Colon (tissue), 2 donors: ENCODE results near the gene TMEM170A.
"Not testable (repeated sequence)": the region's sequence is repeated elsewhere in the genome, so short reads cannot be mapped to it uniquely, and the experiment has no call there.

ENCODE experiments used
- FAIRE-seq: peaks from 2 replicates; lab custom pipeline; 2012; peaks lifted over from hg19 to GRCh38; lab: Jason Lieb, UNC
- donor health status: control.
- donor health status: control.

TMEM170A gene

GRCh38 chr16:75464122-75464918 lies at the start of gene TMEM170A:
Gene TMEM170A, minus strand, starts transcription at chr16:75464689. Its CDS starts 89 bp downstream, at chr16:75464600.
- FAIRE-seq, result no peak

DNA sequence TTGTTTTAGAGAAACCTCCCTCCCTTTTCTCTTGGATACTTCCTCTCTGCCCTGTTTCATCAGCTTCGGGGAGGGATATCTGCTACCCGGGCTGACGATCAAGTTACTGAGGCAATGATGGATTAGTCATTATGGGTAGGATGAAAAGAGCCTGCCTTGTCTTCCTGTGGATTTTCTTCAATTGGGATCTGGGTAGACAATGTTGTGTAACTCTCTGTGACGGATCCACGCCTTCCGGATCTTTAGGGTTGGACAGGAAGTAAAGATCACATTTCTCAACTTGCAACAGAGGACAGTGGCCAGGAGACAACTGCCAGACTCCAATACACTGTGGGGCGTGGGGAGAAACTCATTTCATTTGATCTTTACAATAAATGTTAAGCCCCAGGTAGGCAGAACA lies 42.1 kb upstream of the TMEM170A start:
- no peak for FAIRE-seq

- no peak for FAIRE-seq
Observed at GRCh38 chr16:75506107-75506506, 41.6 kb upstream of the TMEM170A start.

GRCh38 chr16:75503801-75504200 lies 39.3 kb upstream of the TMEM170A start:
- FAIRE-seq, result no peak

- no peak for FAIRE-seq
Observed at GRCh38 chr16:75502916-75503605, 38.6 kb upstream of the TMEM170A start.

DNA sequence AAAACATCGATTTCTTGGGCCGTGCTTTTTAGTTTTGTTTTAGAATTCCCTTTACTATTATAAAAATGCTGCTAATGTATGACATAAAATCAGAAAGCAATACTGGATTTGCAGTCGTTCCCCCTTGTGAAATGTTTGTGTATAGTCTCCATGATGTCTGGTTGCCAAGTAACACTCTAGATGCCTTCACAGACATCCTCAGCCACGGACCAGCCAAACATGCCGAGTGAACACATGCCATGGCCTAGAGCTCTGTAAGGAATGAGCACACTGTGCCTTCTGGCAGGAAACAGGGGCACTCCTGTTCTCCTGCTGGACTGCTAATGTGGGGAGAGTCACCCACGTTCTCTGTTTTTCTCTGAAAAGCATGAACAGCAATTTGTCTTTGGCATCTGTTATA lies 37.3 kb upstream of the TMEM170A start:
- not testable (repeated sequence) for FAIRE-seq

DNA sequence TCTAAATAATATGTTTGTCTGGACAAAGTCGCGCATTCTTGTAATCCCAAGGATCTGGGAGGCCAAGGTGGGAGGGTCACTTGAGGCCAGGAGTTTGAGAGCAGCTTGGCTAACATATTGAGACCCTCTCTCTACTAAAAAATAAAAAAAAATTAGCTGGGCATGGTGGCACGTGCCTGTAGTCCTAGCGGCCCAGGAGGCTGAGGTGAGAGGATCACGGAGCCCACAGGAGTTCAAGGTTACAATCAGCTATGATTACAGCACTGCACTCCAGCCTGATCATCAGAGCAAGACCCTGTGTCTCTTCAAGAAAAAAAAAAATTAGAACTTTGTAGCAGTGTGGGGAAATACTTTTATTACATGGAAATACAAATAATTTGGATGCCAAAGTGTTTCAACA lies 36.9 kb upstream of the TMEM170A start:
- FAIRE-seq, result no peak

- FAIRE-seq, result not testable (repeated sequence)
Observed at GRCh38 chr16:75498605-75499322, 34.3 kb upstream of the TMEM170A start.

DNA sequence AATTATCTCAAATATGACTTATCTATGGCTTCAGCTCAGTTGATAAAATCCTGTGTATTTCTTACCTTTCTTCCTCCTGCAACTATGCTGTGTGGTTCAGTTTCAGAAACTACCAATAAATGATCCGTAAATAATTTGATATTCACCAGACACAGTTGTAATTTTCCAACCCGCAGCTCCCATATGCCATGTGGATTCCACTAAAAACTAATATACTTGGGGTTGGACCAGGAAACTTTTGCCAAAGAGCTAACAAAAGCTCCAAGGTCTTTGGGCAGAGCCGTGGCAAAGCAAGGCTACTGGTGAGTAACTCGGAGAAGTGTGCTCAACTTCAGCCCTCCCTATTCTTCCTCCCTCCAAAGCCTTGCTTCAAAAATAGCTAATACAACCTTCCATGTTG lies 33.1 kb upstream of the TMEM170A start:
- no peak for FAIRE-seq

- FAIRE-seq, result no peak
Observed at GRCh38 chr16:75495076-75495674, 30.7 kb upstream of the TMEM170A start, which contains the start of gene CHST6. Gene CHST6, minus strand, starts transcription at chr16:75495441. Its CDS starts 15,613 bp downstream, at chr16:75479828.

GRCh38 chr16:75494661-75495075 lies 30.2 kb upstream of the TMEM170A start:
- no peak for FAIRE-seq

DNA sequence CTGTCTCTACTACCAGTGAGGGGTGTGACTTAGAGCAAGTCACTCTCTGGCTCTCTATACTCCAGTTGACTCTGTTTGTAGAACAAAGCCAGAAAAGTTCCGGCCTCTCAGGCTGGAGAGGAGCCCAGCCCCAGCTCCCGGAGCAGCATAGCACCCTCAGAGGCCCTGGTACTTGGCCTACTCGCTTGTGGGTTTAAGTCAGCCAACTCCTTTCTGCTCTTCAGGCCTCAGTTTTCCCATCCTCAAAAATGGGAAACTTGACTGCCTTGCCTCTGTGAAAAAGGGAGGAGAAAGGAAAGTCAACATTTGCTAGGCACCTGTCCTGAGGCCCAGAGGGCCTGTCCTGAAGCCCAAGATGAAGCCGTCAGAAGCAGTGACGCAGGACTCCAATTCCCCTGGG lies 29.7 kb upstream of the TMEM170A start:
- no peak for FAIRE-seq

- no peak for FAIRE-seq
Observed at GRCh38 chr16:75491876-75492275, 27.4 kb upstream of the TMEM170A start.

DNA sequence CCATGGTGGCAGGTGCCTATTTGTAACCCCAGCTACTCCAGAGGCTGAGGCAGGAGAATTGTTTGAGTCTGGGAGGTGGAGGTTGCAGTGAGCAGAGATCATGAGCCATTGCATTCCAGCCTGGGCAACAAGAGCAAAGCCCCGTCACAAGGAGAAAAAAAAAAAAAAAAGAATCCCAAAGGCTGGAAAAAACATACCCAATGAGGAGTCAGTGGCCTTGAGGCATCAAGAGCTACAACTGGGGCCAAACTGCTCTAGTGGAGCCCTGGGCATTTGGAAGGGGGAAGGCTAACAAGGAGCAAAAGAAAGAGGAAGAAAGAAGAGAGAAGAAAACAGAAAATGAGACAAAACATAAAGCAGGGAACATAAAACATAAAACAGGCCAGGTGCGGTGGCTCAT lies 23.8 kb upstream of the TMEM170A start:
- no peak for FAIRE-seq

DNA sequence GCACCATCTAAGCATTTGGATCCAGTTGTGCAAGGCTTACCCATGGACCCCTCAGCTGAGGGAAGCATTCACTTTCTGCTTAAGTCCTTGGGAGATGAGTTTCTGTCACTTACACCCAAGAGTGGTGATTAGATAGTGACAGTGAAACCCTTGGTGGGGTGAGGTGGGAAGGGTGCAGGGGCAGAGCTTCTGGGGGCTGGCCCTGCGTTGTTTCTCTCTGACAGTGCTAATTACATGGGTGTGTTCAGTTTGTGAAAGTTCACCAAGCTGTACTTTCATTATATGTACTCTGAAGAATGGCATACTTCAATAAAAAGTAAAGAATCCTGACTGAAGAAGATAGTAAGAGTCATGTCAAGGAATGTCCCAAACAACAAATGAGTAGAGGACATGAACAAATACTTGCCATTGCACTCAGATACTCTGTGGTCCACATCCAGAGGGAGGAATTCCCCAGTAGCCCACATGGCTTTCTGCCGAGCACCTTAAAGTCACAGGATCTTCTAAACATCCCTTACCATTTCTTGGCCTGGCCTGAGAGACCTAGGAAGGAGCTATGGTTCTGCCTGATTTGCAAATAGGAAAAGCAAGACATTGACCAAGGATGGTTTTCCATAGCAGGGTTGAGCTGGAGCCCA lies 22.3 kb upstream of the TMEM170A start:
- no peak for FAIRE-seq

DNA sequence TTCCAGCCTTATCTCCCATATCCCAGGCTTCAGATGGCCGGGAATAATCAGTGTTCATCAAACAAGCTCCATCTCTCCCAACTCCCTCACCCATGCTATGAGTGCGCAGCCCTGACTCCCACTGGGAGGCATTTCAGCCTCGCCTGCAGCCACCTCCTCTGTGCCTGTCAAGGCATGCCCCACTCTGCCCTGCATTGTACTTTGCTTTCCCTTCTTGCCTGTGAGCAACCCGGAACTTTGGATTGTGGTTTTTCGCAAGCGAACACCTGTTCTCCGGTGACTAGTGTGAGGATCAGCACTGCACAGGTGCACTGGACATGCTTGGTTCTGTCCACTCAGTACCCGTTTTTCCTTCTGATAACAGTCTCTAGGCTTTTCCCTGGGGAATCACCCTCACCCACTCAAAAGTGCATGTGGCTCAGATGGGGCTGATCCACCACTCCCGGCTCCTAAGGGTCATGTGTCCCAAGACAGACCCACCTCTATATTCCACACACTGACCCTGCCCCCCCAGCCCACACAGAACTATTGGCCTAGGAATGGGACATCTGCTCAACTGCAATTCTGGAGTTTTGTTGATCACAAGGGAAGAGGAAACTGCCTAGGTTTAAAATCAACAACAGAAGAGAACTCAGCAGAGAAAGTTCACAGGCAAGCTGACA lies 21.7 kb upstream of the TMEM170A start:
- FAIRE-seq, result no peak

DNA sequence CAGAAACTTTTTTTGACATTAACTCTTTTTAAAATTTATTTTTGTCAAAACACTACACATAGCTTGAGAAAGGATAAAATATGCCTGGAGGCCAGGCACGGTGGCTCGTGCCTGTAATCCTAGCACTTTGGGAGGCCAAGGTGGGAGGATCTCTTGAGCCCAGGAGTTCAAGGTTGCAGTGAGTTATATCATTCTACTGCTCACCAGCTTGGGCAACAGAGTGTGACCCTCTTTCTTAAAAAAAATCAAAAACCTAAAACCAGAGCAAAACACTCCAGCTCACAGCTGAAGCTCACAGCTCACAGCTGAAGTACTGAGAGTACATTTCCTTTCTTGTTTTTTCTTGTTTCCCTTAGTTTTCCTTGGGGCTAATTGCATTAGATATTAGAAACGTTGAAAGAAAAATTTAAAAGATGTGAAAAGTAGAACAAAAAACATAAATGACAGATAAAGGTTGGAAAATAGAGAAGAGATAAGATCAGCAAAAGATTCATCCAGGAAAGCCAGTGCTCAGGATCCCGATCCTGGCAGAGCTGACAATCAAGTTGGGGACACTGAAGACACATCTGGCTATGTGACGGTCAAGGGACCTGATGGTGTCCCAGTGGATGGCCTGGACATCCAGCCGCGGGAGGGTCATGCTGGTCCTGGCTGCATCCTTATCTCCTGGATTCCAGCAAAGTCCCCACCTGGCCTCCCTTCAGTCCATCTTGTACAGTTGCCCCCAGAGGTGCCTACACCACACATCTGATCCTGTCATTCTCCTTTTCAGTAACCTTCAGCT lies 20.9 kb upstream of the TMEM170A start:
- FAIRE-seq, result no peak

DNA sequence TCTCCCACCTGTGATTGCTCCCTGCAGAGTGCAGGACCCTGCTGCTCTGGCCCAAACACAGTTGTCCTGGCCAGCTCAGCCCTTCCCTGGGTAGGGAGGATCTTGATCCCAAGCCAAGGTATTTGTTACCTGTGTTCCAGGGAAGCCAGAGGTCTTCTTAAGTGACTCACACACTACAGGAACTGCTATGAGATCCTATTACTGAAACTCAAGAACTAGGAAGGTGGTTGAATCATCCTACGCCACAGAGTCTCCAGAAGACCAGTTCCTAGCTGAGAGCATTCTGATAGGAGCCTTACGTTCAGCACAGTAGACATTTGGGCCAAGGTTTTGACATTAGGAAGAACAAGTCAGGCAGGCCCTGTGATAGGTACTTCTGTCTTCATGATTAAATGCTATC lies 18.7 kb upstream of the TMEM170A start:
- no peak for FAIRE-seq

DNA sequence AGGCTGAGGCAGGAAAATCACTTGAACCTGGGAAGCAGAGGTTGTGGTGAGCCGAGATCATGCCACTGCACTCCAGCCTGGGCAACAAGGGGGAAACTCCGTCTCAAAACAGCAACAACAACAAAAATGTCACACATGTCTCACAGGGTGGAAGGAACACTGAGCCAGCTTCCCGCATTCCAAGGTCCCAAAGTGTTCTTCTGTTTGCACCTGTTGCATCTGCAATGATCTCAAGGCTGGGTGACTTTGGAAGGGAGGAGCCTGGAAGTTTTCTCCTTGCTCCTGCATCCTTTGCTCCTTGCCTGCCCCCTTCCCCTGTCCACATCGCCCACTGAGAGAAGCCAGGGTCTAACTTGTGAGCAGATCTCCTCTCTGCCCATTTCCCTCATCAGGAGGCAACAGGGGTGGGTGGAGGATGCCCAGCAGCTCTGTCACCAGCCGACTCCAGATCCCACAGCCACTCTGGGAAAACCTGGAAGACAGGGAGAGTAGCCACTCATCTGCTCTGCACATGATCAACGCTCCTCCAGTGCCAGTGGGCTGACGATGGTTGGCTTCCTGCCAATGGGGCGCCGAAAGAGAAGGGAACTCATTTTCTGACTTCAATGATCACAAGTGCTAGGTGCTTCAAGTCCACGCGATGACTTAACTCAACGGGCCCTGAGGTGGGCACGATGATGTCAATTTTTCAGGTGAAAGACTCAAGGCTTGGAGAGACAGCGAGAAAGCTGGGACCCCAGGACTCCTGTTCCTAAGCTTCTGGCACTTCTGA lies 18.1 kb upstream of the TMEM170A start:
- no peak for FAIRE-seq

DNA sequence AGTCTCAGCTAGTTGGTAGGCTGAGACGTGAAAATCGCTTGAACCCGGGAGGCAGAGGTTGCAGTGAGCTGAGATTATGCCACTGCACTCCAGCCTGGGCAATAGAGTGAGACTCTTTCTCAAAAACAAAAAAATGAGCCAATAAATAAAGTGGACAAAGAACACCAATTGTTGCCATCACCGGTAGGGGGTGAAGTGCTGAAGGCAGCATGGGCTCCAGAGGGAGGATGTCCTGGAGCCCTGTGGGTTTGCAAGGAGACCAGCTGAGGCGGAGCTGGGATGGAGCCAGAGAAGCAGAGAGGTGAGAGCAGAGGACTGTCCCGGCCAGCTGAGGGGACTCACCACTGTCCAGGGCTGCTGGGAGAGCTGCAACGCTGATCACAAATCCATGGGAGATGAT lies 17.0 kb upstream of the TMEM170A start:
- no peak for FAIRE-seq
